HepG2 (cell line): Measurements from ENCODE around the gene AHSG. TPM values are rescaled to one million over a fixed set of nuclear protein-coding genes. Genes with fewer than 3 reads are reported as not detected.
A peak's percentile ranks its signal among the peaks of the same experiment; 100 is the strongest.

Source experiments
- CC2D1A ChIP-seq: sonication (generic); formaldehyde crosslinking; IDR thresholded peaks from 2 replicates; pipeline ENCODE4 v1.8.1; 2023; ENCODE audit warnings: mild to moderate bottlenecking, missing genetic modification reagents
- CREB1 ChIP-seq, 2 experiments: fragments of 450-650 bp in 1 of 2; IDR thresholded peaks; 2 replicates each; pipeline ENCODE4 v1.6.1; 2016 to 2017; ENCODE audit warnings: control low read depth in 1 of 2, mild to moderate bottlenecking in 1 of 2, missing compliant biosample characterization in 1 of 2, missing genetic modification characterization in 1 of 2
- ETV6 ChIP-seq: sonication (generic); formaldehyde crosslinking; conservative IDR thresholded peaks from 2 replicates; pipeline ENCODE4 v1.4.0; 2020; ENCODE audit warnings: missing genetic modification reagents
- FOXJ3 ChIP-seq: sonication (generic); formaldehyde crosslinking; IDR thresholded peaks from 2 replicates; pipeline ENCODE4 v1.4.0; 2020; ENCODE audit warnings: missing genetic modification reagents, mild to moderate bottlenecking, borderline replicate concordance
- HDAC1 ChIP-seq: sonication (generic); formaldehyde crosslinking; IDR thresholded peaks from 2 replicates; pipeline ENCODE4 v1.5.1; 2020; ENCODE audit warnings: mild to moderate bottlenecking, missing genetic modification reagents
- HNRNPH1 ChIP-seq: fragments of 200-400 bp; formaldehyde crosslinking; optimal IDR thresholded peaks from 2 replicates; pipeline ENCODE3; 2017; ENCODE audit warnings: mild to moderate bottlenecking, low read depth, low read length
- JUNB ChIP-seq: sonication (generic); formaldehyde crosslinking; IDR thresholded peaks from 2 replicates; pipeline ENCODE4 v1.8.0; 2022; ENCODE audit warnings: missing genetic modification reagents, mild to moderate bottlenecking, borderline replicate concordance
- KLF16 ChIP-seq, 2 experiments: sonication (generic) in 1 of 2; formaldehyde crosslinking in 1 of 2; IDR thresholded peaks; 2 replicates each; pipeline versions ENCODE4 v1.6.1 to v1.8.0; 2016 to 2023; ENCODE audit warnings: missing genetic modification reagents in 2 of 2, missing compliant biosample characterization in 1 of 2
- LCORL ChIP-seq, 2 experiments: fragments of 450-650 bp in 1 of 2; sonication (generic) in 1 of 2; formaldehyde crosslinking in 1 of 2; IDR thresholded peaks; 2 replicates each; pipeline versions ENCODE4 v1.5.0 to v1.6.1; 2017 to 2020; ENCODE audit warnings: antibody characterized with exemption in 1 of 2, missing genetic modification reagents in 1 of 2
- MAFG ChIP-seq: sonication (generic); formaldehyde crosslinking; IDR thresholded peaks from 2 replicates; pipeline ENCODE4 v1.5.1; 2020; ENCODE audit warnings: mild to moderate bottlenecking, missing genetic modification reagents
- MZF1 ChIP-seq: sonication (generic); formaldehyde crosslinking; IDR thresholded peaks from 2 replicates; pipeline ENCODE4 v1.8.1; 2023; ENCODE audit warnings: mild to moderate bottlenecking, missing genetic modification reagents, borderline replicate concordance
- RBM22 ChIP-seq: fragments of 200-400 bp; formaldehyde crosslinking; optimal IDR thresholded peaks from 2 replicates; pipeline ENCODE3; 2017; ENCODE audit warnings: mild to moderate bottlenecking, low read length, moderate library complexity
- SP2 ChIP-seq: sonication (generic); formaldehyde crosslinking; IDR thresholded peaks from 2 replicates; pipeline ENCODE4 v1.5.1; 2020; ENCODE audit warnings: mild to moderate bottlenecking, missing genetic modification reagents
- TMF1 ChIP-seq: sonication (generic); formaldehyde crosslinking; IDR thresholded peaks from 2 replicates; pipeline ENCODE4 v1.8.1; 2022; ENCODE audit warnings: low read depth, missing genetic modification reagents
- ZFP36L2 ChIP-seq: sonication (generic); formaldehyde crosslinking; IDR thresholded peaks from 2 replicates; pipeline ENCODE4 v1.4.0; 2020; ENCODE audit warnings: missing genetic modification reagents
- ZNF260 ChIP-seq: sonication (generic); formaldehyde crosslinking; IDR thresholded peaks from 2 replicates; pipeline ENCODE4 v1.4.0; 2020; ENCODE audit warnings: missing genetic modification reagents, low read depth, mild to moderate bottlenecking, borderline replicate concordance
- ZNF350 ChIP-seq: sonication (generic); formaldehyde crosslinking; IDR thresholded peaks from 2 replicates; pipeline ENCODE4 v1.4.0; 2020; ENCODE audit warnings: mild to moderate bottlenecking, low read depth, missing genetic modification reagents, borderline replicate concordance
- polyA plus RNA-seq, 8 experiments: library from polyadenylated mRNA; depleted of rRNA in 3 of 8; stranded (reverse) in 7 of 8; unstranded in 1 of 8; fragments of >200 nt; fragmentation: Illumina TruSeq in 4 of 8; extraction: Trizol in 4 of 8; gene quantifications; 2 replicates each; pipeline versions ENCODE4 v1.2.1 to v1.2.3, GENCODE V29; 2011 to 2016; ENCODE audit warnings: low read depth in 4 of 8, missing spikeins in 1 of 8, mixed read lengths in 1 of 8; ENCODE audit not compliant: insufficient read depth in 1 of 8
- total RNA-seq, 5 experiments: library from RNA; depleted of rRNA; stranded (reverse); fragments of >200 nt; fragmentation: Illumina TruSeq; extraction: Trizol; gene quantifications; 2 replicates each; pipeline ENCODE4 v1.2.3, GENCODE V29; 2016; ENCODE audit warnings: low read depth in 1 of 5
- TF ChIP-seq, protein P1 (sequence below): sonication (generic); formaldehyde crosslinking; IDR thresholded peaks from 2 replicates; pipeline ENCODE4 v1.4.0; 2020; ENCODE audit warnings: missing genetic modification reagents, mild to moderate bottlenecking, borderline replicate concordance
- TF ChIP-seq, protein P2 (sequence below): sonication (generic); formaldehyde crosslinking; IDR thresholded peaks from 2 replicates; pipeline ENCODE4 v1.8.0; 2022; ENCODE audit warnings: missing genetic modification reagents, mild to moderate bottlenecking, inconsistent platforms, borderline replicate concordance
- TF ChIP-seq, protein P3 (sequence below): IDR thresholded peaks from 2 replicates; pipeline ENCODE4 v1.6.1; 2012; ENCODE audit warnings: low read length, improper control_type of control experiment
- TF ChIP-seq, protein P4 (sequence below): sonication (generic); formaldehyde crosslinking; IDR thresholded peaks from 2 replicates; pipeline ENCODE4 v1.9.0; 2021; ENCODE audit warnings: missing genetic modification reagents, borderline replicate concordance

The AHSG gene
- total and polyA plus RNA-seq, 2 of the 13 experiments (the other 11 are each of a cell fraction or from before 2014, with no cell fraction given): 2,043 to 19,152 TPM

DNA sequence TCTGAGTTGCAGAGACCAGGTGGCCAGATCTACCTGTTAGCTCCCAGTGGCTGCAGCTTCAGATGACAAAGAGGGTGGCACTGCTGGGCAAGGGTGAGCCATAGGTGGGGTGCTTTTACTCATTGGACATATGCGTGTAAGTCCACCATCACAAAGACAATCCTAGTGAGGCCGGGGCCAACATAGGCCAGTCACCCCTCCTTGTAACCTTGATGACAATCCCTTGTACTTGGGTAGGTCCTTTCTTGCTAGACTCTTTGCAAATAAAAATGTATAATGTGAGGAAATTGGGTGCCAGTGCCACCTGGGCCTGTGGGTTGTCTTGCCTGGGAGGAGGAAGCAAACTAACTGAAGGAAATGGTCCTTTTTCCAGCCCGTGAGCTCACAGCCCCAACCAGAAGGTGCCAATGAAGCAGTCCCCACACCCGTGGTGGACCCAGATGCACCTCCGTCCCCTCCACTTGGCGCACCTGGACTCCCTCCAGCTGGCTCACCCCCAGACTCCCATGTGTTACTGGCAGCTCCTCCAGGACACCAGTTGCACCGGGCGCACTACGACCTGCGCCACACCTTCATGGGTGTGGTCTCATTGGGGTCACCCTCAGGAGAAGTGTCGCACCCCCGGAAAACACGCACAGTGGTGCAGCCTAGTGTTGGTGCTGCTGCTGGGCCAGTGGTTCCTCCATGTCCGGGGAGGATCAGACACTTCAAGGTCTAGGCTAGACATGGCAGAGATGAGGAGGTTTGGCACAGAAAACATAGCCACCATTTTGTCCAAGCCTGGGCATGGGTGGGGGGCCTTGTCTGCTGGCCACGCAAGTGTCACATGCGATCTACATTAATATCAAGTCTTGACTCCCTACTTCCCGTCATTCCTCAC is 7.6 kb downstream of the AHSG start (continued):
- no peak for TF ChIP-seq ETV6
- TF ChIP-seq JUNB (CRISPR knock-in tag): no peak
- TF ChIP-seq SP2 (CRISPR knock-in tag): no peak; the same call in 1 of the 2 replicates
- TF ChIP-seq KLF16 (CRISPR knock-in tag; IDR thresholded peaks at IDR 0.05): no peak
- no peak for TF ChIP-seq CC2D1A (CRISPR knock-in tag)
- TF ChIP-seq MZF1 (CRISPR knock-in tag): no peak; the same call in 1 of the 2 replicates
- no peak for TF ChIP-seq ZNF260
- no peak; the same call in 1 of the 2 replicates for TF ChIP-seq HDAC1 (CRISPR knock-in tag)
- TF ChIP-seq LCORL (IDR thresholded peaks at IDR 0.05): no peak
- TF ChIP-seq LCORL (CRISPR knock-in tag; IDR thresholded peaks at IDR 0.05): peak; percentile 58; the same call in 1 of the 2 replicates
- peak; percentile 93 for TF ChIP-seq RBM22
- TF ChIP-seq, protein P1, sequence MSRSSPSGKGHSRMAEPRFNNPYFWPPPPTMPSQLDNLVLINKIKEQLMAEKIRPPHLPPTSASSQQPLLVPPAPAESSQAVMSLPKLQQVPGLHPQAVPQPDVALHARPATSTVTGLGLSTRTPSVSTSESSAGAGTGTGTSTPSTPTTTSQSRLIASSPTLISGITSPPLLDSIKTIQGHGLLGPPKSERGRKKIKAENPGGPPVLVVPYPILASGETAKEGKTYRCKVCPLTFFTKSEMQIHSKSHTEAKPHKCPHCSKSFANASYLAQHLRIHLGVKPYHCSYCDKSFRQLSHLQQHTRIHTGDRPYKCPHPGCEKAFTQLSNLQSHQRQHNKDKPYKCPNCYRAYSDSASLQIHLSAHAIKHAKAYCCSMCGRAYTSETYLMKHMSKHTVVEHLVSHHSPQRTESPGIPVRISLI (CRISPR knock-in tag): no peak
- peak; percentile 82 for TF ChIP-seq ZNF350 (CRISPR knock-in tag)
- TF ChIP-seq ZFP36L2 (CRISPR knock-in tag): no peak
- TF ChIP-seq MAFG (CRISPR knock-in tag): no peak
- peak; percentile 81 for TF ChIP-seq TMF1 (CRISPR knock-in tag)
- TF ChIP-seq, protein P2, sequence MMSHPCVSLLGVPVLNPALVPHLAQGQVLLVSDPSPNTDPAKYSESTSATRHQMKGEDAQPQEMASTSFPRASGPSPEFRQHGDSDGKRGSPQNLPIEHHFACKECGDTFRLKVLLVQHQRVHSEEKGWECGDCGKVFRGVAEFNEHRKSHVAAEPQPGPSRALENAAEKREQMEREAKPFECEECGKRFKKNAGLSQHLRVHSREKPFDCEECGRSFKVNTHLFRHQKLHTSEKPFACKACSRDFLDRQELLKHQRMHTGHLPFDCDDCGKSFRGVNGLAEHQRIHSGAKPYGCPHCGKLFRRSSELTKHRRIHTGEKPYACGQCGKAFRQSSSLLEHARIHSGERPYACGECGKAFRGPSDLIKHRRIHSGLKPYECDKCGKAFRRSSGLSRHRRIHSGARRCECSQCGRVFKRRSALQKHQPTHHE (CRISPR knock-in tag): peak; percentile 79
- TF ChIP-seq FOXJ3 (CRISPR knock-in tag): peak; percentile 45; the same call in 1 of the 2 replicates
- TF ChIP-seq, protein P3, sequence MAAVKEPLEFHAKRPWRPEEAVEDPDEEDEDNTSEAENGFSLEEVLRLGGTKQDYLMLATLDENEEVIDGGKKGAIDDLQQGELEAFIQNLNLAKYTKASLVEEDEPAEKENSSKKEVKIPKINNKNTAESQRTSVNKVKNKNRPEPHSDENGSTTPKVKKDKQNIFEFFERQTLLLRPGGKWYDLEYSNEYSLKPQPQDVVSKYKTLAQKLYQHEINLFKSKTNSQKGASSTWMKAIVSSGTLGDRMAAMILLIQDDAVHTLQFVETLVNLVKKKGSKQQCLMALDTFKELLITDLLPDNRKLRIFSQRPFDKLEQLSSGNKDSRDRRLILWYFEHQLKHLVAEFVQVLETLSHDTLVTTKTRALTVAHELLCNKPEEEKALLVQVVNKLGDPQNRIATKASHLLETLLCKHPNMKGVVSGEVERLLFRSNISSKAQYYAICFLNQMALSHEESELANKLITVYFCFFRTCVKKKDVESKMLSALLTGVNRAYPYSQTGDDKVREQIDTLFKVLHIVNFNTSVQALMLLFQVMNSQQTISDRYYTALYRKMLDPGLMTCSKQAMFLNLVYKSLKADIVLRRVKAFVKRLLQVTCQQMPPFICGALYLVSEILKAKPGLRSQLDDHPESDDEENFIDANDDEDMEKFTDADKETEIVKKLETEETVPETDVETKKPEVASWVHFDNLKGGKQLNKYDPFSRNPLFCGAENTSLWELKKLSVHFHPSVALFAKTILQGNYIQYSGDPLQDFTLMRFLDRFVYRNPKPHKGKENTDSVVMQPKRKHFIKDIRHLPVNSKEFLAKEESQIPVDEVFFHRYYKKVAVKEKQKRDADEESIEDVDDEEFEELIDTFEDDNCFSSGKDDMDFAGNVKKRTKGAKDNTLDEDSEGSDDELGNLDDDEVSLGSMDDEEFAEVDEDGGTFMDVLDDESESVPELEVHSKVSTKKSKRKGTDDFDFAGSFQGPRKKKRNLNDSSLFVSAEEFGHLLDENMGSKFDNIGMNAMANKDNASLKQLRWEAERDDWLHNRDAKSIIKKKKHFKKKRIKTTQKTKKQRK: no peak
- peak; percentile 79 for TF ChIP-seq HNRNPH1
- TF ChIP-seq CREB1 (IDR thresholded peaks at IDR 0.05): no peak
- TF ChIP-seq CREB1 (CRISPR knock-in tag; IDR thresholded peaks at IDR 0.05): no peak
- TF ChIP-seq, protein P4, sequence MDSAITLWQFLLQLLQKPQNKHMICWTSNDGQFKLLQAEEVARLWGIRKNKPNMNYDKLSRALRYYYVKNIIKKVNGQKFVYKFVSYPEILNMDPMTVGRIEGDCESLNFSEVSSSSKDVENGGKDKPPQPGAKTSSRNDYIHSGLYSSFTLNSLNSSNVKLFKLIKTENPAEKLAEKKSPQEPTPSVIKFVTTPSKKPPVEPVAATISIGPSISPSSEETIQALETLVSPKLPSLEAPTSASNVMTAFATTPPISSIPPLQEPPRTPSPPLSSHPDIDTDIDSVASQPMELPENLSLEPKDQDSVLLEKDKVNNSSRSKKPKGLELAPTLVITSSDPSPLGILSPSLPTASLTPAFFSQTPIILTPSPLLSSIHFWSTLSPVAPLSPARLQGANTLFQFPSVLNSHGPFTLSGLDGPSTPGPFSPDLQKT (CRISPR knock-in tag): peak; percentile 88; the same call in 1 of the 2 replicates
